SK-N-SH treated with all-trans-retinoic acid at 6 μM for 48 hours (cell line): ENCODE results near the gene CACNB4.

Experiments used
- ATAC-seq: fragments of 200-7000 bp; cut with Tn5 transposase; 3 replicates; pipeline ENCODE4 v1.9.1; 2020; ENCODE audit warnings: mild to moderate bottlenecking, moderate library complexity
- ARNTL ChIP-seq: fragments of 450-650 bp; formaldehyde crosslinking; IDR thresholded peaks from 2 replicates; pipeline ENCODE4 v1.5.0; 2020; ENCODE audit warnings: low read depth, mild to moderate bottlenecking, moderate library complexity, borderline replicate concordance
- BACH2 ChIP-seq: fragments of 250-450 bp; sonication (Bioruptor Pico); IDR thresholded peaks from 2 replicates; pipeline ENCODE4 v1.9.0; 2021; ENCODE audit warnings: mild to moderate bottlenecking, borderline replicate concordance
- CSDC2 ChIP-seq: fragments of 250-450 bp; sonication (Bioruptor Pico); IDR thresholded peaks from 2 replicates; pipeline ENCODE4 v1.5.0; 2020; ENCODE audit warnings: mild to moderate bottlenecking, moderate library complexity
- ESRRG ChIP-seq: fragments of 250-450 bp; sonication (Bioruptor Pico); IDR thresholded peaks from 2 replicates; pipeline ENCODE4 v1.6.1; 2021; ENCODE audit warnings: mild to moderate bottlenecking
- GLIS3 ChIP-seq: fragments of 250-450 bp; sonication (Bioruptor Pico); IDR thresholded peaks from 2 replicates; pipeline ENCODE4 v1.5.0; 2020; ENCODE audit warnings: mild to moderate bottlenecking, moderate library complexity
- ISL1 ChIP-seq: fragments of 250-450 bp; sonication (Bioruptor Pico); IDR thresholded peaks from 2 replicates; pipeline ENCODE4 v2.1.2; 2022; ENCODE audit warnings: mild to moderate bottlenecking, moderate library complexity
- OSR1 ChIP-seq: fragments of 250-450 bp; sonication (Bioruptor Pico); IDR thresholded peaks from 2 replicates; pipeline ENCODE4 v1.8.0; 2022; ENCODE audit warnings: moderate library complexity, mild to moderate bottlenecking, inconsistent platforms
- PPARA ChIP-seq: fragments of 250-450 bp; sonication (Bioruptor Pico); IDR thresholded peaks from 2 replicates; pipeline ENCODE4 v1.5.0; 2020; ENCODE audit warnings: mild to moderate bottlenecking, borderline replicate concordance
- RARB ChIP-seq: fragments of 250-450 bp; sonication (Bioruptor Pico); IDR thresholded peaks from 2 replicates; pipeline ENCODE4 v1.8.0; 2021; ENCODE audit warnings: mild to moderate bottlenecking, moderate library complexity
- SNAI2 ChIP-seq: fragments of 250-450 bp; sonication (Bioruptor Pico); IDR thresholded peaks from 2 replicates; pipeline ENCODE4 v1.5.0; 2020; ENCODE audit warnings: mild to moderate bottlenecking, moderate library complexity
- TCF4 ChIP-seq: fragments of 250-450 bp; sonication (Bioruptor Pico); IDR thresholded peaks from 2 replicates; pipeline ENCODE4 v1.8.0; 2021; ENCODE audit warnings: mild to moderate bottlenecking, moderate library complexity, borderline replicate concordance
- TOX ChIP-seq: fragments of 250-450 bp; sonication (Bioruptor Pico); IDR thresholded peaks from 2 replicates; pipeline ENCODE4 v1.8.0; 2021; ENCODE audit warnings: mild to moderate bottlenecking, moderate library complexity, borderline replicate concordance
- ZC3H10 ChIP-seq: fragments of 250-450 bp; sonication (Bioruptor Pico); IDR thresholded peaks from 2 replicates; pipeline ENCODE4 v1.5.1; 2021; ENCODE audit warnings: mild to moderate bottlenecking, moderate library complexity
- ZFP3 ChIP-seq: fragments of 250-450 bp; sonication (Bioruptor Pico); IDR thresholded peaks from 2 replicates; pipeline ENCODE4 v1.5.0; 2020; ENCODE audit warnings: mild to moderate bottlenecking, moderate library complexity
- ZFP30 ChIP-seq: fragments of 450-650 bp; formaldehyde crosslinking; IDR thresholded peaks from 2 replicates; pipeline ENCODE4 v1.5.0; 2022; ENCODE audit warnings: mild to moderate bottlenecking, moderate library complexity
- ZNF565 ChIP-seq: fragments of 450-650 bp; formaldehyde crosslinking; conservative IDR thresholded peaks from 2 replicates; pipeline ENCODE4 v1.5.0; 2020; ENCODE audit warnings: low read depth, mild to moderate bottlenecking, moderate library complexity
- ZNF70 ChIP-seq: fragments of 450-650 bp; formaldehyde crosslinking; IDR thresholded peaks from 2 replicates; pipeline ENCODE4 v1.5.0; 2020; ENCODE audit warnings: mild to moderate bottlenecking, moderate library complexity
- ZNF8 ChIP-seq: fragments of 450-650 bp; formaldehyde crosslinking; IDR thresholded peaks from 2 replicates; pipeline ENCODE4 v1.5.0; 2020; ENCODE audit warnings: mild to moderate bottlenecking, moderate library complexity
- TF ChIP-seq, protein P1 (sequence below): fragments of 250-450 bp; sonication (Bioruptor Pico); IDR thresholded peaks from 2 replicates; pipeline ENCODE4 v1.5.1; 2020; ENCODE audit warnings: low read depth, mild to moderate bottlenecking, moderate library complexity
- TF ChIP-seq, protein P2 (sequence below): fragments of 250-450 bp; sonication (Bioruptor Pico); IDR thresholded peaks from 2 replicates; pipeline ENCODE4 v1.5.0; 2020; ENCODE audit warnings: mild to moderate bottlenecking, moderate library complexity
- TF ChIP-seq, protein P3 (sequence below): fragments of 250-450 bp; sonication (Bioruptor Pico); IDR thresholded peaks from 2 replicates; pipeline ENCODE4 v1.8.0; 2021; ENCODE audit warnings: low read depth, mild to moderate bottlenecking, moderate library complexity, borderline replicate concordance
- TF ChIP-seq, protein P4 (sequence below): fragments of 250-450 bp; sonication (Bioruptor Pico); IDR thresholded peaks from 2 replicates; pipeline ENCODE4 v1.8.0; 2020; ENCODE audit warnings: mild to moderate bottlenecking, moderate library complexity, borderline replicate concordance
- TF ChIP-seq, protein P5 (sequence below): fragments of 250-450 bp; sonication (Bioruptor Pico); IDR thresholded peaks from 2 replicates; pipeline ENCODE4 v1.5.1; 2021; ENCODE audit warnings: mild to moderate bottlenecking, moderate library complexity

Gene CACNB4

DNA sequence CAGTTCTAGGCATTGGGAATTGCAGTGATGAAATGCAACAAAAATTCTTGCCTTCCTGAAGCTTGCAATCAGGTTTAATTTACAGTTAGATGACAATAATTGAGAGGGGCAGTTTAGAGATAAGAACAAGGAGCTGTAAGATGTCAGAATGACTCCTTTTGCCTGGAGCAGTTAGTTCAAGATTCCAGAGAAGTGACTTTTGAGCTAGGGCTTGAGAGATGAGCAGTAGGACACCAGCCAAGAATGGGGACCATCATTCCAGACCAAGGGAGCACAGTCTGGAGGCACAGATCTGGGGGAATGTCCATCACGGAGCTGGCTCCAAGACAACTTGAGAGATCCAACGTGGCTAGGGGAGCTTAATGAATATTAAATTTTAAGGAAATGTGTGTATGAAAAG is 26.8 kb downstream of the CACNB4 start:
- no peak for TF ChIP-seq ZFP30 (CRISPR knock-in tag)
- no peak for TF ChIP-seq ISL1 (CRISPR knock-in tag)
- TF ChIP-seq RARB = no peak
- TF ChIP-seq TCF4 (CRISPR knock-in tag) = no peak
- no peak for ATAC-seq

DNA sequence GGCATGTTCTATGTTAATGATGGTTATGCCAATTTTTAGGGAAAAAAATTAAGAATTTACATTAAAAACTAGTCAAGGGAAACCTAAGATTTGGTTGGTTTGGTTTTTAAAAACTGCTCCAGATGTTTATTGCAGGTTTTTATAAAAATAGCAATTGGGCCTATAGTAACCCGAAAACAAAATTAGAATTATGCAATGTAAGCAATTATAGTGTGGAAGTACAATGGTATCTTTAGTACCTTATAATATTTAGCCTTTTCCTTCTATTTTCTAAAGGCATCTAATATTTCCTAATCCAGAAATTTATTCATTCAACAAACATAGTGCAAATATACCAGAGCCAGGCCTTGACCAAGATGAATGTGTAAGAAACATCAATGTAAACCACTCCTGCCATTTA is 27.3 kb downstream of the CACNB4 start:
- no peak for ATAC-seq
- TF ChIP-seq ZNF70 (CRISPR knock-in tag) = no peak
- no peak for TF ChIP-seq ZC3H10 (CRISPR knock-in tag)
- no peak for TF ChIP-seq ESRRG (CRISPR knock-in tag)
- TF ChIP-seq ZFP3 (CRISPR knock-in tag) = no peak
- no peak for TF ChIP-seq PPARA
- no peak for TF ChIP-seq BACH2
- TF ChIP-seq TCF4 (CRISPR knock-in tag) = no peak

DNA sequence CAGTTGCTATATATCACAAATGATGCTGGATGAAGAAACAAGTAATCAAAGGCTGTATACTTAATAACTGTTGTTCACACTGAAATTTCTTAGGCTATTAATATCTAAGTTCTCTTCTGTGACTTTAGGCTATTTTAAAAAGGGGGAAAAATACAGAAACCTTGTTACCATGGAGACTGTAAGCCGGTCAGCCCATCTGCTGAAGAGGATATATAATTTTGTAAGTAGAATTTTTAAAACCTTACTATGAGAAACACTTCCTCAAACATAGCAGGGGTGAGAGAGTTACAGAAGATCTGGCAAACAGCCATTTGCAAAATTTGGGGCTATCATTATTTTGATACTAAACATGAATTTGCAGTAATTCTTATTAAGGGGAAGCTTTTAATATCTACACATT is 27.8 kb downstream of the CACNB4 start:
- no peak for TF ChIP-seq RARB
- no peak for TF ChIP-seq BACH2
- no peak for TF ChIP-seq ZNF70 (CRISPR knock-in tag)
- no peak for TF ChIP-seq ZFP3 (CRISPR knock-in tag)
- no peak for TF ChIP-seq OSR1 (CRISPR knock-in tag)
- no peak for TF ChIP-seq ZNF565 (CRISPR knock-in tag)
- no peak for TF ChIP-seq ZC3H10 (CRISPR knock-in tag)
- TF ChIP-seq GLIS3 (CRISPR knock-in tag) = no peak
- TF ChIP-seq, protein P1, sequence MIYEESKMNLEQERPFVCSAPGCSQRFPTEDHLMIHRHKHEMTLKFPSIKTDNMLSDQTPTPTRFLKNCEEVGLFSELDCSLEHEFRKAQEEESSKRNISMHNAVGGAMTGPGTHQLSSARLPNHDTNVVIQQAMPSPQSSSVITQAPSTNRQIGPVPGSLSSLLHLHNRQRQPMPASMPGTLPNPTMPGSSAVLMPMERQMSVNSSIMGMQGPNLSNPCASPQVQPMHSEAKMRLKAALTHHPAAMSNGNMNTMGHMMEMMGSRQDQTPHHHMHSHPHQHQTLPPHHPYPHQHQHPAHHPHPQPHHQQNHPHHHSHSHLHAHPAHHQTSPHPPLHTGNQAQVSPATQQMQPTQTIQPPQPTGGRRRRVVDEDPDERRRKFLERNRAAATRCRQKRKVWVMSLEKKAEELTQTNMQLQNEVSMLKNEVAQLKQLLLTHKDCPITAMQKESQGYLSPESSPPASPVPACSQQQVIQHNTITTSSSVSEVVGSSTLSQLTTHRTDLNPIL (CRISPR knock-in tag) = no peak
- TF ChIP-seq, all 23 proteins: peak for 0
- no peak for ATAC-seq

DNA sequence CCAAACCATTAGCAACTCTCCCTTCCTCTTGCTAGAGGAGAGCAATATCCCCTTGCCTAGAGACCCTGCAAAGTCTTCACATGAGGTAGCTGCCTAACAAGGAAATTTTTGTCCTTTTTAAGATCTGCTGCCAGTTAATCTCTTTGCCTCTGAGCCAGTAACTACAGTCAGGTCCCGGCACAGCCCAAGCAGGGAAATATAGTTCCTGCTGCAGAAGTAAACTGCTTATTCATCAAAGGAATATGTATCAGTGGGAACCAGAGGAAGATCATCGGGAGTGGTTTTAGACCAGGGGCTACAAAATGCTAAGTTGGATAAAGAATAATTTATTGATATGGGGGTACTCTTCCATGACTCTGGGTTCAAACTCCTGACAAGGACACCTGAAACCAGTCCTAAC is 30.6 kb downstream of the CACNB4 start:
- ATAC-seq = no peak
- TF ChIP-seq RARB = no peak
- no peak for TF ChIP-seq TOX
- no peak for TF ChIP-seq ZFP3 (CRISPR knock-in tag)
- TF ChIP-seq, protein P2, sequence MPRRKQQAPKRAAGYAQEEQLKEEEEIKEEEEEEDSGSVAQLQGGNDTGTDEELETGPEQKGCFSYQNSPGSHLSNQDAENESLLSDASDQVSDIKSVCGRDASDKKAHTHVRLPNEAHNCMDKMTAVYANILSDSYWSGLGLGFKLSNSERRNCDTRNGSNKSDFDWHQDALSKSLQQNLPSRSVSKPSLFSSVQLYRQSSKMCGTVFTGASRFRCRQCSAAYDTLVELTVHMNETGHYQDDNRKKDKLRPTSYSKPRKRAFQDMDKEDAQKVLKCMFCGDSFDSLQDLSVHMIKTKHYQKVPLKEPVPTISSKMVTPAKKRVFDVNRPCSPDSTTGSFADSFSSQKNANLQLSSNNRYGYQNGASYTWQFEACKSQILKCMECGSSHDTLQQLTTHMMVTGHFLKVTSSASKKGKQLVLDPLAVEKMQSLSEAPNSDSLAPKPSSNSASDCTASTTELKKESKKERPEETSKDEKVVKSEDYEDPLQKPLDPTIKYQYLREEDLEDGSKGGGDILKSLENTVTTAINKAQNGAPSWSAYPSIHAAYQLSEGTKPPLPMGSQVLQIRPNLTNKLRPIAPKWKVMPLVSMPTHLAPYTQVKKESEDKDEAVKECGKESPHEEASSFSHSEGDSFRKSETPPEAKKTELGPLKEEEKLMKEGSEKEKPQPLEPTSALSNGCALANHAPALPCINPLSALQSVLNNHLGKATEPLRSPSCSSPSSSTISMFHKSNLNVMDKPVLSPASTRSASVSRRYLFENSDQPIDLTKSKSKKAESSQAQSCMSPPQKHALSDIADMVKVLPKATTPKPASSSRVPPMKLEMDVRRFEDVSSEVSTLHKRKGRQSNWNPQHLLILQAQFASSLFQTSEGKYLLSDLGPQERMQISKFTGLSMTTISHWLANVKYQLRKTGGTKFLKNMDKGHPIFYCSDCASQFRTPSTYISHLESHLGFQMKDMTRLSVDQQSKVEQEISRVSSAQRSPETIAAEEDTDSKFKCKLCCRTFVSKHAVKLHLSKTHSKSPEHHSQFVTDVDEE (CRISPR knock-in tag) = no peak
- TF ChIP-seq, protein P3, sequence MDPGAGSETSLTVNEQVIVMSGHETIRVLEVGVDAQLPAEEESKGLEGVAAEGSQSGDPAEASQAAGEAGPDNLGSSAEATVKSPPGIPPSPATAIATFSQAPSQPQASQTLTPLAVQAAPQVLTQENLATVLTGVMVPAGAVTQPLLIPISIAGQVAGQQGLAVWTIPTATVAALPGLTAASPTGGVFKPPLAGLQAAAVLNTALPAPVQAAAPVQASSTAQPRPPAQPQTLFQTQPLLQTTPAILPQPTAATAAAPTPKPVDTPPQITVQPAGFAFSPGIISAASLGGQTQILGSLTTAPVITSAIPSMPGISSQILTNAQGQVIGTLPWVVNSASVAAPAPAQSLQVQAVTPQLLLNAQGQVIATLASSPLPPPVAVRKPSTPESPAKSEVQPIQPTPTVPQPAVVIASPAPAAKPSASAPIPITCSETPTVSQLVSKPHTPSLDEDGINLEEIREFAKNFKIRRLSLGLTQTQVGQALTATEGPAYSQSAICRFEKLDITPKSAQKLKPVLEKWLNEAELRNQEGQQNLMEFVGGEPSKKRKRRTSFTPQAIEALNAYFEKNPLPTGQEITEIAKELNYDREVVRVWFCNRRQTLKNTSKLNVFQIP (CRISPR knock-in tag) = no peak
- no peak for TF ChIP-seq ZNF565 (CRISPR knock-in tag)
- no peak for TF ChIP-seq ZNF8 (CRISPR knock-in tag)
- no peak for TF ChIP-seq ZFP30 (CRISPR knock-in tag)
- no peak for TF ChIP-seq BACH2
- no peak for TF ChIP-seq ZNF70 (CRISPR knock-in tag)
- TF ChIP-seq CSDC2 (CRISPR knock-in tag) = no peak
- no peak for TF ChIP-seq PPARA
- TF ChIP-seq, protein P4, sequence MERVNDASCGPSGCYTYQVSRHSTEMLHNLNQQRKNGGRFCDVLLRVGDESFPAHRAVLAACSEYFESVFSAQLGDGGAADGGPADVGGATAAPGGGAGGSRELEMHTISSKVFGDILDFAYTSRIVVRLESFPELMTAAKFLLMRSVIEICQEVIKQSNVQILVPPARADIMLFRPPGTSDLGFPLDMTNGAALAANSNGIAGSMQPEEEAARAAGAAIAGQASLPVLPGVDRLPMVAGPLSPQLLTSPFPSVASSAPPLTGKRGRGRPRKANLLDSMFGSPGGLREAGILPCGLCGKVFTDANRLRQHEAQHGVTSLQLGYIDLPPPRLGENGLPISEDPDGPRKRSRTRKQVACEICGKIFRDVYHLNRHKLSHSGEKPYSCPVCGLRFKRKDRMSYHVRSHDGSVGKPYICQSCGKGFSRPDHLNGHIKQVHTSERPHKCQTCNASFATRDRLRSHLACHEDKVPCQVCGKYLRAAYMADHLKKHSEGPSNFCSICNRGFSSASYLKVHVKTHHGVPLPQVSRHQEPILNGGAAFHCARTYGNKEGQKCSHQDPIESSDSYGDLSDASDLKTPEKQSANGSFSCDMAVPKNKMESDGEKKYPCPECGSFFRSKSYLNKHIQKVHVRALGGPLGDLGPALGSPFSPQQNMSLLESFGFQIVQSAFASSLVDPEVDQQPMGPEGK (CRISPR knock-in tag) = no peak
- no peak for TF ChIP-seq ISL1 (CRISPR knock-in tag)
- TF ChIP-seq, protein P1 (CRISPR knock-in tag) = no peak
- TF ChIP-seq ARNTL = no peak
- TF ChIP-seq, protein P5, sequence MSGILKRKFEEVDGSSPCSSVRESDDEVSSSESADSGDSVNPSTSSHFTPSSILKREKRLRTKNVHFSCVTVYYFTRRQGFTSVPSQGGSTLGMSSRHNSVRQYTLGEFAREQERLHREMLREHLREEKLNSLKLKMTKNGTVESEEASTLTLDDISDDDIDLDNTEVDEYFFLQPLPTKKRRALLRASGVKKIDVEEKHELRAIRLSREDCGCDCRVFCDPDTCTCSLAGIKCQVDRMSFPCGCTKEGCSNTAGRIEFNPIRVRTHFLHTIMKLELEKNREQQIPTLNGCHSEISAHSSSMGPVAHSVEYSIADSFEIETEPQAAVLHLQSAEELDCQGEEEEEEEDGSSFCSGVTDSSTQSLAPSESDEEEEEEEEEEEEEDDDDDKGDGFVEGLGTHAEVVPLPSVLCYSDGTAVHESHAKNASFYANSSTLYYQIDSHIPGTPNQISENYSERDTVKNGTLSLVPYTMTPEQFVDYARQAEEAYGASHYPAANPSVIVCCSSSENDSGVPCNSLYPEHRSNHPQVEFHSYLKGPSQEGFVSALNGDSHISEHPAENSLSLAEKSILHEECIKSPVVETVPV (CRISPR knock-in tag) = no peak
- no peak for TF ChIP-seq ESRRG (CRISPR knock-in tag)
- no peak for TF ChIP-seq OSR1 (CRISPR knock-in tag)
- no peak for TF ChIP-seq SNAI2
- TF ChIP-seq, all 23 proteins: peak for 0
